ENCODE data around the gene EFHD1. TPM values are rescaled to one million over a fixed set of nuclear protein-coding genes. Genes with fewer than 3 reads are reported as not detected.
"Not testable (repeated sequence)": the region's sequence is repeated elsewhere in the genome, so short reads cannot be mapped to it uniquely, and the experiment has no call there.

Gene EFHD1
- total RNA-seq, 1 donor from 2014 or later = 7.7 TPM

GRCh38 chr2:232675381-232675780 lies 42.0 kb downstream of the EFHD1 start:
- ATAC-seq = no peak
- no peaks in the 10 kb centered on the region for H3K27me3 ChIP-seq (ENCODE audit: low read depth)
- H3K4me3 ChIP-seq = no peak overlapping the region
- H3K4me1 ChIP-seq = no peaks in the 10 kb centered on the region
- H3K9me3 ChIP-seq = no peaks in the 10 kb centered on the region
- no peaks in the 10 kb centered on the region for H3K36me3 ChIP-seq
- no peak overlapping the region for H3K27ac ChIP-seq
- intact Hi-C loops (cut with DNase I) = no loop called here
- TF ChIP-seq CTCF (IDR thresholded peaks at IDR 0.05) = no peak
- no peak for DNase-seq

- Histone ChIP-seq H3K36me3 (no peaks in the 10 kb centered on the region), H3K4me3 (no peak overlapping the region), H3K27me3 (ENCODE audit: low read depth) (no peaks in the 10 kb centered on the region), H3K4me1 (no peaks in the 10 kb centered on the region), H3K9me3 (no peaks in the 10 kb centered on the region), H3K27ac (no peak overlapping the region)
- DNase-seq = no peak
- TF ChIP-seq CTCF (IDR thresholded peaks at IDR 0.05) = no peak
- no peak for ATAC-seq
- intact Hi-C loops (cut with DNase I) = no loop called here
Measured at GRCh38 chr2:232680006-232680405, 46.6 kb downstream of the EFHD1 start.

GRCh38 chr2:232681527-232681926 lies 48.1 kb downstream of the EFHD1 start:
- H3K9me3 ChIP-seq = no peaks in the 10 kb centered on the region
- H3K27ac ChIP-seq = no peak overlapping the region
- DNase-seq (no peak), ATAC-seq (no peak)
- H3K4me1 ChIP-seq = no peaks in the 10 kb centered on the region
- no peaks in the 10 kb centered on the region for H3K27me3 ChIP-seq (ENCODE audit: low read depth)
- intact Hi-C loops (cut with DNase I) = no loop called here
- H3K4me3 ChIP-seq = no peak overlapping the region
- TF ChIP-seq CTCF (IDR thresholded peaks at IDR 0.05) = no peak
- H3K36me3 ChIP-seq = no peaks in the 10 kb centered on the region

- Histone ChIP-seq H3K27me3 (ENCODE audit: low read depth) (no peaks in the 10 kb centered on the region), H3K4me1 (no peaks in the 10 kb centered on the region), H3K4me3 (no peak overlapping the region), H3K27ac (no peak overlapping the region), H3K9me3 (no peaks in the 10 kb centered on the region), H3K36me3 (no peaks in the 10 kb centered on the region)
- DNase-seq (no peak), ATAC-seq (no peak)
- intact Hi-C loops (cut with DNase I) = no loop called here
- no peak for TF ChIP-seq CTCF (IDR thresholded peaks at IDR 0.05)
Measured at GRCh38 chr2:232683368-232683767, 50.0 kb downstream of the EFHD1 start.

GRCh38 chr2:232685391-232685790 lies 52.0 kb downstream of the EFHD1 start:
- H3K4me1 ChIP-seq; ATAC-seq; DNase-seq; H3K4me3 ChIP-seq; H3K27me3 ChIP-seq (ENCODE audit: low read depth); H3K36me3 ChIP-seq; H3K9me3 ChIP-seq; H3K27ac ChIP-seq; intact Hi-C loops (cut with DNase I): not testable (repeated sequence)

- intact Hi-C loops (cut with DNase I) = no loop called here
- Histone ChIP-seq H3K9me3 (no peaks in the 10 kb centered on the region), H3K36me3 (no peaks in the 10 kb centered on the region), H3K4me1 (no peaks in the 10 kb centered on the region), H3K27ac (no peak overlapping the region), H3K27me3 (ENCODE audit: low read depth) (no peaks in the 10 kb centered on the region), H3K4me3 (no peak overlapping the region)
- no peak for DNase-seq
- TF ChIP-seq CTCF (IDR thresholded peaks at IDR 0.05) = no peak
- no peak for ATAC-seq
Measured at GRCh38 chr2:232687382-232688160, 54.2 kb downstream of the EFHD1 start.

All from lower lobe of right lung (tissue), 2 donors.